H9 (cell line): Measurements from ENCODE around the gene PGPEP1. TPM values are rescaled to one million over a fixed set of nuclear protein-coding genes. Genes with fewer than 3 reads are reported as not detected.

Experiments
- DNase-seq: peaks from one replicate; pipeline ENCODE4 v3.0.0-alpha.2; 2017
- H2AFZ ChIP-seq: one replicate; pipeline ENCODE4 v1.6.1; 2013; ENCODE audit warnings: mild to moderate bottlenecking, low read length, control low read depth, moderate library complexity
- H2AK5ac ChIP-seq: 2 replicates; pipeline ENCODE4 v1.6.1; 2013; ENCODE audit warnings: low read length, control low read depth, mixed read lengths; ENCODE audit not compliant: insufficient read length
- H2BK120ac ChIP-seq: one replicate; pipeline ENCODE4 v1.6.1; 2013; ENCODE audit warnings: low read depth, mild to moderate bottlenecking, low read length, control low read depth, inconsistent platforms; ENCODE audit not compliant: poor library complexity, severe bottlenecking
- H2BK12ac ChIP-seq: 2 replicates; pipeline ENCODE4 v1.6.1; 2013; ENCODE audit warnings: low read length, control low read depth, mixed read lengths, low read depth; ENCODE audit not compliant: insufficient read length
- H2BK15ac ChIP-seq: 2 replicates; pipeline ENCODE4 v1.6.1; 2013; ENCODE audit warnings: low read depth, low read length, control low read depth
- H2BK20ac ChIP-seq: one replicate; pipeline ENCODE4 v1.6.1; 2013; ENCODE audit warnings: low read depth, mild to moderate bottlenecking, low read length, control low read depth, inconsistent platforms; ENCODE audit not compliant: poor library complexity, severe bottlenecking
- H2BK5ac ChIP-seq: 2 replicates; pipeline ENCODE4 v1.6.1; 2013; ENCODE audit warnings: low read length, control low read depth, mixed read lengths; ENCODE audit not compliant: insufficient read length
- H3K14ac ChIP-seq: 2 replicates; pipeline ENCODE4 v1.6.1; 2013; ENCODE audit warnings: low read length, control low read depth; ENCODE audit not compliant: insufficient read depth
- H3K18ac ChIP-seq: 2 replicates; pipeline ENCODE4 v1.6.1; 2013; ENCODE audit warnings: low read depth, mild to moderate bottlenecking, mixed read lengths, low read length, control low read depth; ENCODE audit not compliant: insufficient read length
- H3K23ac ChIP-seq: 2 replicates; pipeline ENCODE4 v1.6.1; 2013; ENCODE audit warnings: low read length, control low read depth, mixed read lengths, low read depth; ENCODE audit not compliant: insufficient read length
- H3K23me2 ChIP-seq: 2 replicates; pipeline ENCODE4 v1.6.1; 2013; ENCODE audit warnings: low read depth, mild to moderate bottlenecking, mixed read lengths, low read length, control low read depth; ENCODE audit not compliant: insufficient read length, poor library complexity, severe bottlenecking
- H3K27ac ChIP-seq: 2 replicates; pipeline ENCODE4 v1.5.1; 2013; ENCODE audit warnings: low read length, control low read depth, mixed read lengths, low read depth; ENCODE audit not compliant: insufficient read length
- H3K27me3 ChIP-seq: 2 replicates; pipeline ENCODE4 v1.6.1; 2013; ENCODE audit warnings: low read length, control low read depth, inconsistent platforms; ENCODE audit not compliant: insufficient read depth
- H3K4ac ChIP-seq: 2 replicates; pipeline ENCODE4 v1.6.1; 2013; ENCODE audit warnings: low read depth, mild to moderate bottlenecking, control low read depth, inconsistent platforms, low read length, moderate library complexity
- H3K4me1 ChIP-seq: 2 replicates; pipeline ENCODE4 v1.6.1; 2013; ENCODE audit warnings: low read length, control low read depth, inconsistent platforms; ENCODE audit not compliant: insufficient read depth
- H3K4me2 ChIP-seq: 2 replicates; pipeline ENCODE4 v1.6.1; 2013; ENCODE audit warnings: low read length, control low read depth, mixed read lengths; ENCODE audit not compliant: insufficient read length, insufficient read depth
- H3K56ac ChIP-seq: 2 replicates; pipeline ENCODE4 v1.6.1; 2013; ENCODE audit warnings: low read depth, mild to moderate bottlenecking, mixed read lengths, low read length, control low read depth; ENCODE audit not compliant: insufficient read length
- H3K79me1 ChIP-seq: 2 replicates; pipeline ENCODE4 v1.6.1; 2013; ENCODE audit warnings: low read depth, mild to moderate bottlenecking, moderate library complexity, low read length, control low read depth, inconsistent platforms; ENCODE audit not compliant: insufficient read depth, poor library complexity, severe bottlenecking
- H3K79me2 ChIP-seq: 2 replicates; pipeline ENCODE4 v1.6.1; 2013; ENCODE audit warnings: low read length, control low read depth, inconsistent platforms; ENCODE audit not compliant: insufficient read depth
- H3K9ac ChIP-seq: 2 replicates; pipeline ENCODE4 v1.6.1; 2013; ENCODE audit warnings: low read length, control low read depth, mixed read lengths; ENCODE audit not compliant: insufficient read length; ENCODE audit errors: extremely low read depth
- H3K9me3 ChIP-seq: one replicate; pipeline ENCODE4 v1.6.1; 2013; ENCODE audit warnings: low read depth, low read length, inconsistent platforms; ENCODE audit not compliant: control insufficient read depth
- H3T11ph ChIP-seq: one replicate; pipeline ENCODE4 v1.6.1; 2013; ENCODE audit warnings: mild to moderate bottlenecking, low read length, control low read depth, inconsistent platforms
- H4K20me1 ChIP-seq: one replicate; pipeline ENCODE4 v1.6.1; 2013; ENCODE audit not compliant: control insufficient read depth, insufficient read length, insufficient read depth
- H4K5ac ChIP-seq: 2 replicates; pipeline ENCODE4 v1.6.1; 2013; ENCODE audit warnings: low read depth, mild to moderate bottlenecking, mixed read lengths, low read length, control low read depth; ENCODE audit not compliant: insufficient read length
- H4K8ac ChIP-seq: replicated peaks from 2 replicates; pipeline ENCODE4 v1.6.1; 2013; ENCODE audit warnings: low read length, control low read depth, mixed read lengths, low read depth; ENCODE audit not compliant: insufficient read length
- H4K91ac ChIP-seq: 2 replicates; pipeline ENCODE4 v1.6.1; 2013; ENCODE audit warnings: low read depth, mild to moderate bottlenecking, moderate library complexity, mixed read lengths, low read length, control low read depth; ENCODE audit not compliant: insufficient read length
- H3K27ac Mint-ChIP-seq, 3 experiments: 2 replicates in 2 of 3; 3 replicates in 1 of 3; pipeline ENCODE4 v1.8.0; 2020 to 2021; ENCODE audit warnings: mixed read lengths in 3 of 3, mild to moderate bottlenecking in 1 of 3, moderate library complexity in 1 of 3
- H3K27me3 Mint-ChIP-seq: 2 replicates; pipeline ENCODE4 v1.8.0; 2021; ENCODE audit warnings: low read depth, mild to moderate bottlenecking, moderate library complexity, mixed read lengths
- H3K36me3 Mint-ChIP-seq, 3 experiments: 2 replicates in 2 of 3; 3 replicates in 1 of 3; pipeline ENCODE4 v1.8.0; 2020 to 2021; ENCODE audit warnings: low read depth in 3 of 3, mixed read lengths in 3 of 3; ENCODE audit not compliant: insufficient read depth in 1 of 3
- H3K4me1 Mint-ChIP-seq, 2 experiments: 2 replicates each; pipeline ENCODE4 v1.8.0; 2020; ENCODE audit warnings: mixed read lengths in 2 of 2
- H3K4me3 Mint-ChIP-seq, 2 experiments: 2 replicates in 1 of 2; 3 replicates in 1 of 2; pipeline ENCODE4 v1.8.0; 2020 to 2021; ENCODE audit warnings: mild to moderate bottlenecking in 2 of 2, mixed read lengths in 2 of 2, moderate library complexity in 1 of 2
- H3K9me3 Mint-ChIP-seq, 2 experiments: 2 replicates in 1 of 2; 3 replicates in 1 of 2; pipeline ENCODE4 v1.8.0; 2020; ENCODE audit warnings: mild to moderate bottlenecking in 2 of 2, mixed read lengths in 2 of 2, moderate library complexity in 1 of 2
- WGBS: extraction: QIAGEN DNeasy Blood & Tissue Kit; methylation state at CpG from one replicate; pipeline ENCODE4 v1.1.7; 2013; ENCODE audit warnings: missing lambda C conversion rate, low lambda C conversion rate, mixed read lengths; ENCODE audit not compliant: insufficient read length; ENCODE audit errors: extremely low coverage; 5-methylcytosine and 5-hydroxymethylcytosine counted together
- total RNA-seq: library from RNA; stranded (reverse); gene quantifications from 2 replicates; pipeline ENCODE4 v1.2.1, GENCODE V29; 2021
- TF ChIP-seq, protein P1 (sequence below): fragments of 200-600 bp; sonication (generic); conservative IDR thresholded peaks from 3 replicates; pipeline ENCODE4 v1.8.0; 2021; ENCODE audit warnings: antibody characterized with exemption, mild to moderate bottlenecking

Gene PGPEP1
- total RNA-seq, 1 experiment from 2014 or later = 64.8 TPM

DNA sequence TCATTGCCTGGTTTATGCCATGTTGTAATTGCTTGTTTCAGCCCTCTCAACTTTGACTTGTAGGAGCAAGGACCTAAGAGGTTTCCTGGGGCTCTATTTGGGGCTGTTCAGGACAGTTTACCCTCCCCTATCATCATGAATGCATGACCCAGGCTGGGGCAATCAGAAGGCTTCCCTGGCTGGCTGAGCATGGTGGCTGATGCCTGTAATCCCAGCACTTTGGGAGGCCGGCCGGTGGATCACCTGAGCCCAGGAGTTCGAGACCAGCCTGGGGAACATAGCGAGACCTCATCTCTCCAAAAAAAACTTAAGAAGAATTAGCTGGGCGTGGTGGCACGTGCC lies 11.4 kb upstream of the PGPEP1 start:
- H3K9ac ChIP-seq = no peak overlapping the region
- H3K23me2 ChIP-seq = no peaks in the 10 kb centered on the region
- no peak overlapping the region for H3K14ac ChIP-seq
- no peak overlapping the region for H2AFZ ChIP-seq
- H3K27ac ChIP-seq = no peak overlapping the region
- no peak overlapping the region for H2AK5ac ChIP-seq
- H3K23ac ChIP-seq = no peak overlapping the region
- H2BK20ac ChIP-seq = no peak overlapping the region
- no peak overlapping the region for H3K4ac ChIP-seq
- H3K27me3 Mint-ChIP-seq = peaks cover 1% of the 10 kb centered on the region; the same call in 1 of the 2 replicates
- no peak overlapping the region for H2BK15ac ChIP-seq
- peak overlapping the region; percentile 63 to 81 for H3K4me3 Mint-ChIP-seq
- H3K18ac ChIP-seq = no peak overlapping the region
- H3K27me3 ChIP-seq = no peaks in the 10 kb centered on the region
- DNase-seq = no peak
- H3K79me1 ChIP-seq = no peaks in the 10 kb centered on the region
- TF ChIP-seq, protein P1, sequence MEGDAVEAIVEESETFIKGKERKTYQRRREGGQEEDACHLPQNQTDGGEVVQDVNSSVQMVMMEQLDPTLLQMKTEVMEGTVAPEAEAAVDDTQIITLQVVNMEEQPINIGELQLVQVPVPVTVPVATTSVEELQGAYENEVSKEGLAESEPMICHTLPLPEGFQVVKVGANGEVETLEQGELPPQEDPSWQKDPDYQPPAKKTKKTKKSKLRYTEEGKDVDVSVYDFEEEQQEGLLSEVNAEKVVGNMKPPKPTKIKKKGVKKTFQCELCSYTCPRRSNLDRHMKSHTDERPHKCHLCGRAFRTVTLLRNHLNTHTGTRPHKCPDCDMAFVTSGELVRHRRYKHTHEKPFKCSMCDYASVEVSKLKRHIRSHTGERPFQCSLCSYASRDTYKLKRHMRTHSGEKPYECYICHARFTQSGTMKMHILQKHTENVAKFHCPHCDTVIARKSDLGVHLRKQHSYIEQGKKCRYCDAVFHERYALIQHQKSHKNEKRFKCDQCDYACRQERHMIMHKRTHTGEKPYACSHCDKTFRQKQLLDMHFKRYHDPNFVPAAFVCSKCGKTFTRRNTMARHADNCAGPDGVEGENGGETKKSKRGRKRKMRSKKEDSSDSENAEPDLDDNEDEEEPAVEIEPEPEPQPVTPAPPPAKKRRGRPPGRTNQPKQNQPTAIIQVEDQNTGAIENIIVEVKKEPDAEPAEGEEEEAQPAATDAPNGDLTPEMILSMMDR = no peak
- H3K4me1 Mint-ChIP-seq = peaks cover 13 to 20% of the 10 kb centered on the region in 2 experiments
- H3K56ac ChIP-seq = no peak overlapping the region
- H2BK120ac ChIP-seq = no peak overlapping the region
- no peaks in the 10 kb centered on the region for H3K9me3 Mint-ChIP-seq
- no peak overlapping the region for H2BK5ac ChIP-seq
- H3K36me3 Mint-ChIP-seq = no peaks in the 10 kb centered on the region
- H3K79me2 ChIP-seq = no peaks in the 10 kb centered on the region
- no peak overlapping the region for H3T11ph ChIP-seq
- H4K91ac ChIP-seq = no peak overlapping the region
- peak overlapping the region in 2 of 3 experiments; percentile 85 to 91; a peak in 4 of 7 replicates for H3K27ac Mint-ChIP-seq
- no peaks in the 10 kb centered on the region for H3K4me1 ChIP-seq
- no peak overlapping the region for H4K5ac ChIP-seq
- peak overlapping the region; percentile 62 for H3K4me2 ChIP-seq
- H2BK12ac ChIP-seq = no peak overlapping the region
- no CpG with 5 or more reads among the region's 6 CpGs for WGBS
- no peaks in the 10 kb centered on the region for H3K9me3 ChIP-seq
- H4K20me1 ChIP-seq = no peaks in the 10 kb centered on the region
- no peak overlapping the region for H4K8ac ChIP-seq
